Colon (tissue), 2 donors: ENCODE measurements around the gene UCN3.
"Not testable (repeated sequence)": the region's sequence is repeated elsewhere in the genome, so short reads cannot be mapped to it uniquely, and the experiment has no call there.

Source experiments
- FAIRE-seq: peaks from 2 replicates; lab custom pipeline; 2012; peaks lifted over from hg19 to GRCh38; lab: Jason Lieb, UNC
- donor health status: control.
- donor health status: control.

The UCN3 gene

GRCh38 chr10:5410787-5411186 is 46.0 kb downstream of the UCN3 start:
- not testable (repeated sequence) for FAIRE-seq

GRCh38 chr10:5411941-5412276 is 47.1 kb downstream of the UCN3 start:
- no peak for FAIRE-seq

- no peak for FAIRE-seq
These were observed 47.6 kb downstream of the UCN3 start, which contains the start of gene NET1 for GRCh38 chr10:5412277-5412941. TSS of gene NET1 (plus strand) at chr10:5412557. CDS start at chr10:5412693, 136 bp downstream.

GRCh38 chr10:5413012-5413938 is 48.5 kb downstream of the UCN3 start:
- no peak for FAIRE-seq

- FAIRE-seq: no peak
These were observed 52.2 kb downstream of the UCN3 start for GRCh38 chr10:5416981-5417380.

- peak; percentile 47 for FAIRE-seq
These were observed 53.8 kb downstream of the UCN3 start for GRCh38 chr10:5418584-5418983.

GRCh38 chr10:5419466-5420094 is 54.8 kb downstream of the UCN3 start:
- FAIRE-seq: no peak

GRCh38 chr10:5423771-5424170 is 59.0 kb downstream of the UCN3 start:
- no peak for FAIRE-seq
